PC-9 (cell line): ENCODE results near the gene THADA.
"Not testable (repeated sequence)": the region's sequence is repeated elsewhere in the genome, so short reads cannot be mapped to it uniquely, and the experiment has no call there.

ENCODE experiments used
- EZH2 ChIP-seq: fragments of 200-600 bp; sonication (generic); IDR thresholded peaks from 2 replicates; pipeline ENCODE4 v1.8.0; 2017; ENCODE audit warnings: antibody characterized with exemption, low read depth
- TF ChIP-seq, protein P1 (sequence below): fragments of 200-600 bp; sonication (generic); conservative IDR thresholded peaks from 2 replicates; pipeline ENCODE4 v1.6.1; 2017; ENCODE audit warnings: mixed run types, antibody characterized with exemption, mild to moderate bottlenecking, moderate library complexity

DNA sequence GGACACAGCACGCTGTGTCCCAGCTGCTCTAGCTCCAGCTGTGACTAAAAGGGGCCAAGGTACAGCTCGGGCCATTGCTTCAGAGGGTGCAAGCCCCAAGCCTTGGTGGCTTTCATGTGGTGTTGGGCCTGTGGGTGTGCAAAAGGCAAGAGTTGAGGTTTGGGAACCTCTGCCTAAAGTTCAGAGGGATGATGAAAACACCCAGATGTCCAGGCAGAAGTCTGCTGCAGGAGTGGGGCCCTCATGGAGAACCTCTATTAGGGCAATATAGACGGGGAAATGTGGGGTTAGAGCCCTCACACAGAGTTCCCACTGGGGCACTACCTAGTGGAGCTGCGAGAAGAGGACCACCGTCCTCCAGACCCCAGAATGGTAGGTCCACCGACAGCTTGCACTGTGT, 311.5 kb downstream of the THADA start:
- TF ChIP-seq, protein P1, sequence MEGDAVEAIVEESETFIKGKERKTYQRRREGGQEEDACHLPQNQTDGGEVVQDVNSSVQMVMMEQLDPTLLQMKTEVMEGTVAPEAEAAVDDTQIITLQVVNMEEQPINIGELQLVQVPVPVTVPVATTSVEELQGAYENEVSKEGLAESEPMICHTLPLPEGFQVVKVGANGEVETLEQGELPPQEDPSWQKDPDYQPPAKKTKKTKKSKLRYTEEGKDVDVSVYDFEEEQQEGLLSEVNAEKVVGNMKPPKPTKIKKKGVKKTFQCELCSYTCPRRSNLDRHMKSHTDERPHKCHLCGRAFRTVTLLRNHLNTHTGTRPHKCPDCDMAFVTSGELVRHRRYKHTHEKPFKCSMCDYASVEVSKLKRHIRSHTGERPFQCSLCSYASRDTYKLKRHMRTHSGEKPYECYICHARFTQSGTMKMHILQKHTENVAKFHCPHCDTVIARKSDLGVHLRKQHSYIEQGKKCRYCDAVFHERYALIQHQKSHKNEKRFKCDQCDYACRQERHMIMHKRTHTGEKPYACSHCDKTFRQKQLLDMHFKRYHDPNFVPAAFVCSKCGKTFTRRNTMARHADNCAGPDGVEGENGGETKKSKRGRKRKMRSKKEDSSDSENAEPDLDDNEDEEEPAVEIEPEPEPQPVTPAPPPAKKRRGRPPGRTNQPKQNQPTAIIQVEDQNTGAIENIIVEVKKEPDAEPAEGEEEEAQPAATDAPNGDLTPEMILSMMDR, result not testable (repeated sequence)
- not testable (repeated sequence) for TF ChIP-seq EZH2
